ENCODE results near the gene PACSIN1.

PACSIN1 gene

DNA sequence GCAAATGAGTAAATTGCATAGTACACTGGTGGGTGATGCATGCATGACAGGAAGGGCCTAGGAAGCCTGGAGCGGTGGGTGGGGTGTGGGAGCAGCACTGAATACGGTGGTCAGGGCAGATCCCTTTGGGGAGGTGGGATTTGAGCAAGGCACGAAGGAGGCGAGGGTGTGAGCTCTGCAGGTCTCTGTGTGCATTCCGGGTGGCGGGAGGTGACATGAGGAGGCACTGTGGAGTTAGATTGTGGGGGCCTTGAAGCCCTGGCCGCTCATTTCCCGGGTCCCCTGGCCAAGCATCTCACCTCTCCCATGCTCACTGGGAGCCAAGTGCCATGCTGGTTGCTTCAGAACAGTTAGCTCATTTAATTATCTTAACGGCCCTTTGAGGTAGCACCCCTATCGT is 96.5 kb downstream of the PACSIN1 start:
- H3K4me3 ChIP-seq (ENCODE audit: low read depth, low read length) = no peak overlapping the region
- DNase-seq (ENCODE audit: low read depth) = no peak
- no peak for TF ChIP-seq CTCF (IDR thresholded peaks at IDR 0.05; ENCODE audit: insufficient read depth, low read depth, low read length, missing control alignments)

DNA sequence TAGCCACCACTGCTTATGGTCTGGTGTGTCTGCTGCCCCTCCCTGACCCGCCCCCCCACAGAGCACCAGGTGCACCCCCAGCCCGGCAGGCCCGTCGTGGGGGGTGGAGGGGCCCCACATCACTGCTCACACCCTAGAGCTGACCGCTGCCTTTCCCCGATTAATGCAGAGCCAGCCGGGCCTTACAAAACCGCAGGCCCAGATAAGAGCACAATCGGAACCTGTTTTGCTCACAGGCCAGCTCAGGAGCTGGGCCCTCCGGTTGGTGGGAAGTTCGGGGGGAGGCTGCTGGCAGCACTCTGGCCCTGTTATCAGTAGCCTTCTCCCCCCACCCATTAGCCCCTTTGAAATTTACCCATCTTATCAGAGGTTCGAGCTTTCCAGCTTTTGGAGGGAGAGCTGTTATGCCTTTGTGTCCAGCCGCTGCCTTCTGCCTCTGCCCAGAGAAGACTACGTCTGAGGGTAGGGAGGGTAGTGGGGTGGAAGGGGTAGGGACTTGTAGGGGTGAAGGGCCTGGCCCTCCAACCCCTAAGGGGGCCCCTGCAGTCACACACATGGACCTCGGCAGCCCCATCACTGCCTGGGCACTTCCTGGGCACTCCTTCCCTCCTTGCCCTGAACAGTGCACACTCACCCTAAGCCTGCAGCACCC is 97.1 kb downstream of the PACSIN1 start:
- DNase-seq (ENCODE audit: low read depth) = no peak
- TF ChIP-seq CTCF (IDR thresholded peaks at IDR 0.05; ENCODE audit: insufficient read depth, low read depth, low read length, missing control alignments) = no peak
- no peak overlapping the region for H3K4me3 ChIP-seq (ENCODE audit: low read depth, low read length)

DNA sequence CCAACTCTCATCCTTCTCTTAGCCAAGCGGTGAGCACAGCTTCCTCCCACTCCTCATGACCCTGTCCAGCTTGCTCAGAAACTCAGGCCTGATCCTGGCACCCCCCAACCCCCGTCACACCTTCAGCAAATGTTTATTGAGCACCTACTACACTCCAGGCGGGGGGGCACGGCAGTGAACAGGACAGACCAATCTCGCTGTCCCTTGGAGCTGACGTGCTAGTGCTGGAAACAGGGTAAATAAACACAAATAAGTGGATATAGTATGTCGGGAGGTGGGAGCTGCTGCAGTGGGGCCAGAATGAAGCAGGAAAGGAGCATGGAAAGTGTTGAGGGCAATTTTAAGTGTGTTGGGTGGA is 97.6 kb downstream of the PACSIN1 start:
- DNase-seq (ENCODE audit: low read depth) = no peak
- H3K4me3 ChIP-seq (ENCODE audit: low read depth, low read length) = no peak overlapping the region
- TF ChIP-seq CTCF (IDR thresholded peaks at IDR 0.05; ENCODE audit: insufficient read depth, low read depth, low read length, missing control alignments) = no peak

DNA sequence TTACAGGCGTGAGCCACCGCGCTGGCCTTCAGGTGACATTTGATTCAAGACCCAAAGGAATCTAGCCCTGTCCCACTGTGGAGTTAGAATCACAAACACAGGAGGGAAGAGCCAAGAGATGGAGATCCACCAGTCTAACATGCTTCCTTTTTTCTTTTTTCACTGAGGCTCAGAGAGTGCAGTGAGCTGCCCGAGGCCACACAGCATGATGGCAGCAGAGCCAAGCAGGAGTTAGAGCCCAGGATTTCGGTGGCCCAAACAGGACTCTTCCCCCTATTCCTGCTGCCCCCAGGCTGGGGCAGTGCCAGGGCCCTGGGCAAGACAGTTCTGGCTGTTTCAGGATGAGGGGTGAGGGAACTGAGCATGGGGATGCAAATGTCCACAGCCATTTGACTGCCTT is 98.3 kb downstream of the PACSIN1 start:
- DNase-seq (ENCODE audit: low read depth) = no peak
- TF ChIP-seq CTCF (IDR thresholded peaks at IDR 0.05; ENCODE audit: insufficient read depth, low read depth, low read length, missing control alignments) = no peak
- H3K4me3 ChIP-seq (ENCODE audit: low read depth, low read length) = no peak overlapping the region

GRCh38 chr6:34565722-34566137 is 99.9 kb downstream of the PACSIN1 start:
- H3K4me3 ChIP-seq (ENCODE audit: low read depth, low read length) = no peak overlapping the region
- TF ChIP-seq CTCF (IDR thresholded peaks at IDR 0.05; ENCODE audit: insufficient read depth, low read depth, low read length, missing control alignments) = no peak
- no peak for DNase-seq (ENCODE audit: low read depth)

- TF ChIP-seq CTCF (IDR thresholded peaks at IDR 0.05; ENCODE audit: insufficient read depth, low read depth, low read length, missing control alignments) = no peak
- H3K4me3 ChIP-seq (ENCODE audit: low read depth, low read length) = no peak overlapping the region
- no peak for DNase-seq (ENCODE audit: low read depth)
Measured at GRCh38 chr6:34566830-34567546, 101.1 kb downstream of the PACSIN1 start.

All from GM12865 (cell line).